K562 (cell line): ENCODE results near the gene DLGAP1. TPM values are rescaled to one million over a fixed set of nuclear protein-coding genes. Genes with fewer than 3 reads are reported as not detected.

Source experiments
- KAT2B ChIP-seq: IDR thresholded peaks from one replicate; pipeline ENCODE4 v1.6.1; 2012; ENCODE audit warnings: low read depth, mild to moderate bottlenecking, control low read depth, inconsistent platforms, low read length, moderate library complexity
- SREBF1 ChIP-seq: fragments of 150-350 bp; IDR thresholded peaks from 2 replicates; pipeline ENCODE4 v1.6.1; 2014; ENCODE audit warnings: antibody characterized with exemption, low read depth, low read length, borderline replicate concordance
- XRCC4 ChIP-seq: IDR thresholded peaks from one replicate; pipeline ENCODE4 v1.6.1; 2011; ENCODE audit not compliant: insufficient read depth, insufficient read length; ENCODE audit errors: extremely low read depth
- ZNF77 ChIP-seq: fragments of 250-450 bp; sonication (Bioruptor Pico); IDR thresholded peaks from 2 replicates; pipeline ENCODE4 v1.5.0; 2020
- polyA plus RNA-seq, 8 experiments: library from polyadenylated mRNA; depleted of rRNA in 4 of 8; stranded (reverse) in 5 of 8; unstranded in 3 of 8; fragments of >200 nt; fragmentation: Nextera tagmentation in 2 of 8; fragmentation: Illumina TruSeq in 1 of 8; extraction: Ambion mirVana in 2 of 8; extraction: Trizol in 1 of 8; gene quantifications; 2 replicates each; pipeline versions ENCODE4 v1.2.1 to v1.2.3, GENCODE V29; 2011 to 2014; ENCODE audit warnings: inconsistent platforms in 1 of 8, missing spikeins in 1 of 8
- total RNA-seq, 7 experiments: library from RNA; depleted of rRNA in 6 of 7; stranded (reverse); fragments of >200 nt in 6 of 7; fragmentation: Illumina TruSeq in 2 of 7; extraction: Trizol in 2 of 7; gene quantifications; 2 replicates each; pipeline versions ENCODE4 v1.2.1 to v1.2.3, GENCODE V29; 2011 to 2021; ENCODE audit warnings: low replicate concordance in 1 of 7
- TF ChIP-seq, protein P1 (sequence below): fragments of 250-450 bp; sonication (Bioruptor Pico); IDR thresholded peaks from 2 replicates; pipeline ENCODE4 v1.8.0; 2021; ENCODE audit warnings: mild to moderate bottlenecking, moderate library complexity
- TF ChIP-seq, protein P2 (sequence below), 2 experiments: fragments of 450-650 bp in 1 of 2; IDR thresholded peaks; 2 replicates each; pipeline ENCODE4 v1.6.1; 2011 to 2017; ENCODE audit warnings: low read depth in 2 of 2, antibody characterized with exemption in 1 of 2, borderline replicate concordance in 1 of 2, low read length in 1 of 2, mild to moderate bottlenecking in 1 of 2, mixed read lengths in 1 of 2; ENCODE audit not compliant: control insufficient read depth in 1 of 2
- TF ChIP-seq, protein P3 (sequence below), 2 experiments: fragments of 450-650 bp; formaldehyde crosslinking in 1 of 2; IDR thresholded peaks; 2 replicates each; pipeline versions ENCODE4 v1.4.0 to v1.6.1; 2014 to 2020; ENCODE audit warnings: mild to moderate bottlenecking in 2 of 2, borderline replicate concordance in 1 of 2, low read depth in 1 of 2
- TF ChIP-seq, protein P4 (sequence below): fragments of 250-450 bp; sonication (Bioruptor Pico); IDR thresholded peaks from 2 replicates; pipeline ENCODE4 v1.5.0; 2021; ENCODE audit warnings: mild to moderate bottlenecking, moderate library complexity

The DLGAP1 gene
- total and polyA plus RNA-seq, 9 of the 15 experiments (the other 6 are each of a cell fraction or from before 2014, with no cell fraction given) = 0.04 to 0.22 (median 0.08) TPM

DNA sequence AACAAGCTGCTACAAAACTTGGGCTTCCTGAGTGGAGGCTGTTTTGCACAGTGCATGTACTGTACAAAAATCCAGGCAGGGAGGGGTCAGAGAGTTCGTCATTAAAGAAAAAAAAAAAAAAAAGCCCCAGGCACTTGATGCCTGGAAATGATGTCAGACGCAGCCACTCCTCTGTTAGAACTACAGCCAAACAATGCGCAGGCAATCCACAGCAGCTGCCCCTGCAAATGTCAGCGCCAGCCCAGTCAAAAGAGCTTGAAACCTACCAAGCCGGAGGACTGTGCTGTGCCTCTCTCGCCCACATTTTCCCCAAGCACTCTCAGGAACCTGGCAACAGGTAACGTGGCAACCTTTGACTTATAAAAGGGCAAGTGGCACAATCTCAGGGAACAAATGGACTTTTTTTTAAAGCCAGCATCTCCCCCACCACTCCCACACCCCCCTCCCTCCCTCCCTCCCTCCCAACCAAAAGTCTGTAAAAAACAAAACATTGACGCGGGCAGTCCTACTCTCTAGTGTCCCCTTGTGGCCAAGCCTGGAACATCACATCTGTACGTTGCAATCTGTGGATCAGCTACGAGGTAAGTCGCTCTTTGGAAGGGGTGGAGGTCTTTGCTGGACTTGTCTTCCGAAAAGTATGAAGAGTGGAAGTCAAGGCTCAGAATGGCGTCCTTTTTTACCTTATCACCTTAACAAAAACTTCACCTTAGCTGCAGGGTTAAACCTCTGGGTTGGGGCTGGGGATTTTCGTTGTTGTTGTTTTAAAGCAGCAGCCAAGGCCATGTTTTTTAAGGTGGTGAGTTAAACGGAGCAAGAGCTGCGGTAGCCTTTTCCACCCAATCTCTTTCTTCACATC, 861.0 kb downstream of the DLGAP1 start (continued):
- TF ChIP-seq, protein P1, sequence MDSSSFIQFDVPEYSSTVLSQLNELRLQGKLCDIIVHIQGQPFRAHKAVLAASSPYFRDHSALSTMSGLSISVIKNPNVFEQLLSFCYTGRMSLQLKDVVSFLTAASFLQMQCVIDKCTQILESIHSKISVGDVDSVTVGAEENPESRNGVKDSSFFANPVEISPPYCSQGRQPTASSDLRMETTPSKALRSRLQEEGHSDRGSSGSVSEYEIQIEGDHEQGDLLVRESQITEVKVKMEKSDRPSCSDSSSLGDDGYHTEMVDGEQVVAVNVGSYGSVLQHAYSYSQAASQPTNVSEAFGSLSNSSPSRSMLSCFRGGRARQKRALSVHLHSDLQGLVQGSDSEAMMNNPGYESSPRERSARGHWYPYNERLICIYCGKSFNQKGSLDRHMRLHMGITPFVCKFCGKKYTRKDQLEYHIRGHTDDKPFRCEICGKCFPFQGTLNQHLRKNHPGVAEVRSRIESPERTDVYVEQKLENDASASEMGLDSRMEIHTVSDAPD (CRISPR knock-in tag) = no peak
- TF ChIP-seq, protein P2, sequence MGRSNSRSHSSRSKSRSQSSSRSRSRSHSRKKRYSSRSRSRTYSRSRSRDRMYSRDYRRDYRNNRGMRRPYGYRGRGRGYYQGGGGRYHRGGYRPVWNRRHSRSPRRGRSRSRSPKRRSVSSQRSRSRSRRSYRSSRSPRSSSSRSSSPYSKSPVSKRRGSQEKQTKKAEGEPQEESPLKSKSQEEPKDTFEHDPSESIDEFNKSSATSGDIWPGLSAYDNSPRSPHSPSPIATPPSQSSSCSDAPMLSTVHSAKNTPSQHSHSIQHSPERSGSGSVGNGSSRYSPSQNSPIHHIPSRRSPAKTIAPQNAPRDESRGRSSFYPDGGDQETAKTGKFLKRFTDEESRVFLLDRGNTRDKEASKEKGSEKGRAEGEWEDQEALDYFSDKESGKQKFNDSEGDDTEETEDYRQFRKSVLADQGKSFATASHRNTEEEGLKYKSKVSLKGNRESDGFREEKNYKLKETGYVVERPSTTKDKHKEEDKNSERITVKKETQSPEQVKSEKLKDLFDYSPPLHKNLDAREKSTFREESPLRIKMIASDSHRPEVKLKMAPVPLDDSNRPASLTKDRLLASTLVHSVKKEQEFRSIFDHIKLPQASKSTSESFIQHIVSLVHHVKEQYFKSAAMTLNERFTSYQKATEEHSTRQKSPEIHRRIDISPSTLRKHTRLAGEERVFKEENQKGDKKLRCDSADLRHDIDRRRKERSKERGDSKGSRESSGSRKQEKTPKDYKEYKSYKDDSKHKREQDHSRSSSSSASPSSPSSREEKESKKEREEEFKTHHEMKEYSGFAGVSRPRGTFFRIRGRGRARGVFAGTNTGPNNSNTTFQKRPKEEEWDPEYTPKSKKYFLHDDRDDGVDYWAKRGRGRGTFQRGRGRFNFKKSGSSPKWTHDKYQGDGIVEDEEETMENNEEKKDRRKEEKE (IDR thresholded peaks at IDR 0.05; ENCODE audit: borderline replicate concordance in 1 of 2, control insufficient read depth in 1 of 2, low read depth in 2 of 2, low read length in 1 of 2) = 0 out of 4 replicates have a peak, but pooled peaks of 1 of the 2 experiments have one; percentile 66
- TF ChIP-seq, protein P3, sequence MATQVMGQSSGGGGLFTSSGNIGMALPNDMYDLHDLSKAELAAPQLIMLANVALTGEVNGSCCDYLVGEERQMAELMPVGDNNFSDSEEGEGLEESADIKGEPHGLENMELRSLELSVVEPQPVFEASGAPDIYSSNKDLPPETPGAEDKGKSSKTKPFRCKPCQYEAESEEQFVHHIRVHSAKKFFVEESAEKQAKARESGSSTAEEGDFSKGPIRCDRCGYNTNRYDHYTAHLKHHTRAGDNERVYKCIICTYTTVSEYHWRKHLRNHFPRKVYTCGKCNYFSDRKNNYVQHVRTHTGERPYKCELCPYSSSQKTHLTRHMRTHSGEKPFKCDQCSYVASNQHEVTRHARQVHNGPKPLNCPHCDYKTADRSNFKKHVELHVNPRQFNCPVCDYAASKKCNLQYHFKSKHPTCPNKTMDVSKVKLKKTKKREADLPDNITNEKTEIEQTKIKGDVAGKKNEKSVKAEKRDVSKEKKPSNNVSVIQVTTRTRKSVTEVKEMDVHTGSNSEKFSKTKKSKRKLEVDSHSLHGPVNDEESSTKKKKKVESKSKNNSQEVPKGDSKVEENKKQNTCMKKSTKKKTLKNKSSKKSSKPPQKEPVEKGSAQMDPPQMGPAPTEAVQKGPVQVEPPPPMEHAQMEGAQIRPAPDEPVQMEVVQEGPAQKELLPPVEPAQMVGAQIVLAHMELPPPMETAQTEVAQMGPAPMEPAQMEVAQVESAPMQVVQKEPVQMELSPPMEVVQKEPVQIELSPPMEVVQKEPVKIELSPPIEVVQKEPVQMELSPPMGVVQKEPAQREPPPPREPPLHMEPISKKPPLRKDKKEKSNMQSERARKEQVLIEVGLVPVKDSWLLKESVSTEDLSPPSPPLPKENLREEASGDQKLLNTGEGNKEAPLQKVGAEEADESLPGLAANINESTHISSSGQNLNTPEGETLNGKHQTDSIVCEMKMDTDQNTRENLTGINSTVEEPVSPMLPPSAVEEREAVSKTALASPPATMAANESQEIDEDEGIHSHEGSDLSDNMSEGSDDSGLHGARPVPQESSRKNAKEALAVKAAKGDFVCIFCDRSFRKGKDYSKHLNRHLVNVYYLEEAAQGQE (IDR thresholded peaks at IDR 0.05; ENCODE audit: borderline replicate concordance) = no peak
- TF ChIP-seq, protein P3 (CRISPR knock-in tag; IDR thresholded peaks at IDR 0.05; ENCODE audit: low read depth) = no peak
- TF ChIP-seq XRCC4 (no peak), KAT2B (no peak), SREBF1 (no peak), ZNF77 (CRISPR knock-in tag) (no peak)
- TF ChIP-seq, protein P4, sequence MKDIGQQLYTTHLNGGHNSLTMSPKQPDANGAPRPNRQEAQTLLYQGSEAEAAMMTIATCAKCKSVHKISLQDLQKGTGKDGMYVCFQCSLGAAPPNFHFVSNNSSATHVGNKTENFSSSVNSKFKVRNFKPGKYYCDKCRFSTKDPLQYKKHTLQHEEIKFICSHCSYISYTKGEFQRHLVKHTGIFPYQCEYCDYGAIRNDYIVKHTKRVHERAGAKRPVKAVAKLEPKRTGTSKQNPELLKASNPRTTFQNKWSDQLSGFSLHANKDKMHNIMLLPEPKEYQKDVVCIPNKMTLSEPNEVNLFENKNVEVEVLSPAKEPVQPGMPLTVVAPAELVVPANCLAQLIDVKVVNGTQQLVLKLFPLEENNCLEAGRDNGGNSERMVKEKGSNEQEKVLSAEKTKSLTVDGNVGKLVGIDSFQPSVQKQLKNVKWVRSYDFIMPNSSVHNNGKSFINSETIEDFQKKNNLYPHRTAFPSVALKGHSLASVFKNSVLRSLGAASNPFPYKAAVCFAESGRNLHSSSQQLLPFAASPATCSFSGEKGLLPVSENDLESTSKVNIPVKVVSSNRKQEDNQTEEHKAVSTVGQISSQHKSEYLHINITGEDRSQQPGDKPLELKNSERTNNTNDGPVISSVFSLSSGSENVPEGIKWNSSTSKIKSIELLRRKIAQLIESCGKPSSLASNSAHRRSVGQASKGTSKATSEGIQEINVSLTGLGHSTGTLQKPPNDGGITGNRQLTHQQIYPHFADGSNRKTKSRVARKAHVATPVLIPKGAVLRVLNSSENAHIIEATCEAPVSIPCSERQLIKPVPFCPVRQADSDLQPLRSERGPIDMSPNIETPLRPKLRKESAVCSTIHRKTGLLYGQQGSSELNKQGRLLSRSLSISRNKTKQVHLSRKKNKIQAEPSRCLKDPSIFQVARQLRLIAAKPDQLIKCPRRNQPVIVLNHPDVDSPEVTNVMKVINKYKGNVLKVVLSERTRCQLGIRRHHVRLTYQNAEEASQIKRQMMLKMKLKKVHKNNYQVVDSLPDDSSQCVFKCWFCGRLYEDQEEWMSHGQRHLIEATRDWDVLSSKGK = no peak
